ENCODE results near the gene LUC7L3. TPM values are rescaled to one million over a fixed set of nuclear protein-coding genes. Genes with fewer than 3 reads are reported as not detected.

LUC7L3 gene
- total RNA-seq, 1 experiment from 2014 or later: 154 TPM

DNA sequence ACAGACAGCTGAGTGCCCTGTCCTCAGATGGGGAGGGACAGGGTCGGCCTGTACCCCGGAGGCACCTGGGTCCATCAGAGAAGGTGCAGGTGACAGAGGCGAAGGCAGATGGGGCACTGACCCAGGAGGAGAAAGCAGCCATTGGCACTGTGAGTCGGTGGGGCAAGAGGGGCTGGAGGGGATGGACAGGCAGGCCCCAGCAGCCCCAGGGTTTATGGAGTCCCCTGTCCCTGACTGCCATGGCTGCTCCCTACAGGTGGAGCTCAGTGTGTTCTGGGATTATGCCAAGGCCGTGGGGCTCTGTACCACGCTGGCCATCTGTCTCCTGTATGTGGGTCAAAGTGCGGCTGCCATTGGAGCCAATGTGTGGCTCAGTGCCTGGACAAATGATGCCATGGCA lies 43.8 kb upstream of the LUC7L3 start:
- Histone ChIP-seq H3K23me2 (ENCODE audit: insufficient read length, low read depth, low read length, poor library complexity, severe bottlenecking) (no peaks in the 10 kb centered on the region), H3K56ac (ENCODE audit: insufficient read length, low read depth, low read length) (no peak overlapping the region), H2BK15ac (ENCODE audit: low read depth, low read length) (no peak overlapping the region), H3K9me3 (ENCODE audit: control insufficient read depth, low read depth, low read length) (no peaks in the 10 kb centered on the region), H2BK5ac (ENCODE audit: insufficient read length, low read length) (no peak overlapping the region), H3K79me2 (ENCODE audit: insufficient read depth, low read length) (no peaks in the 10 kb centered on the region), H4K5ac (ENCODE audit: insufficient read length, low read depth, low read length) (no peak overlapping the region), H3K27ac (ENCODE audit: insufficient read length, low read depth, low read length) (no peak overlapping the region), H2BK20ac (ENCODE audit: low read depth, low read length, poor library complexity, severe bottlenecking) (no peak overlapping the region), H2BK120ac (ENCODE audit: low read depth, low read length, poor library complexity, severe bottlenecking) (no peak overlapping the region), H3K79me1 (ENCODE audit: insufficient read depth, low read depth, low read length, poor library complexity, severe bottlenecking) (no peaks in the 10 kb centered on the region), H2AFZ (ENCODE audit: low read length) (no peak overlapping the region), H3K9ac (ENCODE audit: extremely low read depth, insufficient read length, low read length) (no peak overlapping the region), H3T11ph (ENCODE audit: low read length) (no peak overlapping the region), H3K4me2 (ENCODE audit: insufficient read depth, insufficient read length, low read length) (no peak overlapping the region), H3K27me3 (ENCODE audit: insufficient read depth, low read length) (no peaks in the 10 kb centered on the region), H3K14ac (ENCODE audit: insufficient read depth, low read length) (no peak overlapping the region), H2AK5ac (ENCODE audit: insufficient read length, low read length) (no peak overlapping the region), H4K8ac (replicated peaks; ENCODE audit: insufficient read length, low read depth, low read length) (no peak overlapping the region), H4K20me1 (ENCODE audit: control insufficient read depth, insufficient read depth, insufficient read length) (no peaks in the 10 kb centered on the region), H3K18ac (ENCODE audit: insufficient read length, low read depth, low read length) (no peak overlapping the region), H4K91ac (ENCODE audit: insufficient read length, low read depth, low read length) (no peak overlapping the region), H3K4ac (ENCODE audit: low read depth, low read length) (no peak overlapping the region), H3K4me1 (ENCODE audit: insufficient read depth, low read length) (no peaks in the 10 kb centered on the region), H3K23ac (ENCODE audit: insufficient read length, low read depth, low read length) (no peak overlapping the region), H2BK12ac (ENCODE audit: insufficient read length, low read depth, low read length) (no peak overlapping the region)
- H3K27ac Mint-ChIP-seq: no peak overlapping the region
- H3K9me3 Mint-ChIP-seq: no peaks in the 10 kb centered on the region; a peak in 1 of 5 replicates
- 0 out of 4 replicates have a peak, but pooled peaks cover 0 to 2% of the 10 kb centered on the region in 2 experiments for H3K4me1 Mint-ChIP-seq
- H3K4me3 Mint-ChIP-seq: no peak overlapping the region
- no peaks in the 10 kb centered on the region; a peak in 1 of 7 replicates for H3K36me3 Mint-ChIP-seq (ENCODE audit: insufficient read depth in 1 of 3, low read depth in 3 of 3)
- no peak for DNase-seq
- H3K27me3 Mint-ChIP-seq (ENCODE audit: low read depth): peaks cover 3% of the 10 kb centered on the region
- no CpG with 5 or more reads among the region's 7 CpGs for WGBS (ENCODE audit: extremely low coverage, insufficient read length, low lambda C conversion rate)
- TF ChIP-seq, protein P1, sequence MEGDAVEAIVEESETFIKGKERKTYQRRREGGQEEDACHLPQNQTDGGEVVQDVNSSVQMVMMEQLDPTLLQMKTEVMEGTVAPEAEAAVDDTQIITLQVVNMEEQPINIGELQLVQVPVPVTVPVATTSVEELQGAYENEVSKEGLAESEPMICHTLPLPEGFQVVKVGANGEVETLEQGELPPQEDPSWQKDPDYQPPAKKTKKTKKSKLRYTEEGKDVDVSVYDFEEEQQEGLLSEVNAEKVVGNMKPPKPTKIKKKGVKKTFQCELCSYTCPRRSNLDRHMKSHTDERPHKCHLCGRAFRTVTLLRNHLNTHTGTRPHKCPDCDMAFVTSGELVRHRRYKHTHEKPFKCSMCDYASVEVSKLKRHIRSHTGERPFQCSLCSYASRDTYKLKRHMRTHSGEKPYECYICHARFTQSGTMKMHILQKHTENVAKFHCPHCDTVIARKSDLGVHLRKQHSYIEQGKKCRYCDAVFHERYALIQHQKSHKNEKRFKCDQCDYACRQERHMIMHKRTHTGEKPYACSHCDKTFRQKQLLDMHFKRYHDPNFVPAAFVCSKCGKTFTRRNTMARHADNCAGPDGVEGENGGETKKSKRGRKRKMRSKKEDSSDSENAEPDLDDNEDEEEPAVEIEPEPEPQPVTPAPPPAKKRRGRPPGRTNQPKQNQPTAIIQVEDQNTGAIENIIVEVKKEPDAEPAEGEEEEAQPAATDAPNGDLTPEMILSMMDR (conservative IDR thresholded peaks at IDR 0.05): no peak
